WTC11 (cell line): Measurements from ENCODE around the gene GSN. TPM values are rescaled to one million over a fixed set of nuclear protein-coding genes. Genes with fewer than 3 reads are reported as not detected.
A peak's percentile ranks its signal among the peaks of the same experiment; 100 is the strongest.

Source experiments
- ATAC-seq: fragments of 200-7000 bp; cut with Tn5 transposase; 2 replicates; pipeline ENCODE4 v1.10.0; 2021; ENCODE audit warnings: mild to moderate bottlenecking, moderate library complexity
- CTCF ChIA-PET: fragments of 300-600 bp; sonication (Branson Sonifier 250); formaldehyde crosslinking; loops from one replicate; lab custom pipeline; 2021; ENCODE audit warnings: antibody characterized with exemption; lab: Charles Lee
- POLR2A ChIA-PET: fragments of 350-600 bp; sonication (Branson Sonifier 250); formaldehyde crosslinking; loops from one replicate; lab custom pipeline; 2021; ENCODE audit warnings: antibody characterized with exemption; lab: Charles Lee
- DNase-seq: peaks from one replicate; pipeline ENCODE4 v3.0.0; 2021; ENCODE audit warnings: low spot score
- H3K27ac Mint-ChIP-seq: 2 replicates; pipeline ENCODE4 v1.8.0; 2021; ENCODE audit warnings: mixed read lengths
- H3K27me3 Mint-ChIP-seq: 2 replicates; pipeline ENCODE4 v1.8.0; 2021; ENCODE audit warnings: low read depth, mild to moderate bottlenecking, moderate library complexity, mixed read lengths
- H3K36me3 Mint-ChIP-seq: 2 replicates; pipeline ENCODE4 v1.8.0; 2021; ENCODE audit warnings: mixed read lengths
- H3K4me1 Mint-ChIP-seq: 2 replicates; pipeline ENCODE4 v1.8.0; 2022; ENCODE audit warnings: mixed read lengths
- H3K4me3 Mint-ChIP-seq: 2 replicates; pipeline ENCODE4 v1.8.0; 2021; ENCODE audit warnings: mild to moderate bottlenecking, moderate library complexity, mixed read lengths
- H3K9me3 Mint-ChIP-seq: 2 replicates; pipeline ENCODE4 v1.8.0; 2021; ENCODE audit warnings: mixed read lengths
- AR ChIP-seq: fragments of 250-450 bp; sonication (Bioruptor Pico); IDR thresholded peaks from 2 replicates; pipeline ENCODE4 v1.9.0; 2021; ENCODE audit warnings: mild to moderate bottlenecking
- ARID4B ChIP-seq: sonication (generic); formaldehyde crosslinking; IDR thresholded peaks from 2 replicates; pipeline ENCODE4 v1.8.0; 2023; ENCODE audit warnings: missing genetic modification reagents, mild to moderate bottlenecking, borderline replicate concordance
- ATF2 ChIP-seq: sonication (generic); formaldehyde crosslinking; IDR thresholded peaks from 2 replicates; pipeline ENCODE4 v1.8.1; 2022; ENCODE audit warnings: low read depth, missing genetic modification reagents, borderline replicate concordance
- E2F4 ChIP-seq: sonication (generic); formaldehyde crosslinking; IDR thresholded peaks from 2 replicates; pipeline ENCODE4 v1.8.1; 2022; ENCODE audit warnings: low read depth, mild to moderate bottlenecking, moderate library complexity, missing genetic modification reagents, borderline replicate concordance
- ELF4 ChIP-seq: sonication (generic); formaldehyde crosslinking; IDR thresholded peaks from 2 replicates; pipeline ENCODE4 v1.8.1; 2022; ENCODE audit warnings: low read depth, mild to moderate bottlenecking, moderate library complexity, missing genetic modification reagents
- EMX1 ChIP-seq: fragments of 250-450 bp; sonication (Bioruptor Pico); IDR thresholded peaks from 2 replicates; pipeline ENCODE4 v1.8.0; 2021; ENCODE audit warnings: mild to moderate bottlenecking
- ETV6 ChIP-seq: sonication (generic); formaldehyde crosslinking; IDR thresholded peaks from 2 replicates; pipeline ENCODE4 v1.8.1; 2022; ENCODE audit warnings: mild to moderate bottlenecking, missing genetic modification reagents
- FOXP4 ChIP-seq: sonication (generic); formaldehyde crosslinking; IDR thresholded peaks from 2 replicates; pipeline ENCODE4 v1.8.0; 2022; ENCODE audit warnings: mild to moderate bottlenecking, missing genetic modification reagents
- JUN ChIP-seq: sonication (generic); formaldehyde crosslinking; IDR thresholded peaks from 2 replicates; pipeline ENCODE4 v1.8.0; 2023; ENCODE audit warnings: mild to moderate bottlenecking, missing genetic modification reagents
- NFYB ChIP-seq: sonication (generic); formaldehyde crosslinking; conservative IDR thresholded peaks from 2 replicates; pipeline ENCODE4 v1.8.0; 2022; ENCODE audit warnings: low read depth, missing genetic modification reagents
- PRRX2 ChIP-seq: fragments of 250-450 bp; sonication (Bioruptor Pico); IDR thresholded peaks from 2 replicates; pipeline ENCODE4 v1.8.0; 2021; ENCODE audit warnings: mild to moderate bottlenecking
- SMAD3 ChIP-seq: sonication (generic); formaldehyde crosslinking; IDR thresholded peaks from 2 replicates; pipeline ENCODE4 v1.8.0; 2022; ENCODE audit warnings: missing genetic modification reagents, mild to moderate bottlenecking, borderline replicate concordance
- SP1 ChIP-seq: sonication (generic); formaldehyde crosslinking; conservative IDR thresholded peaks from 2 replicates; pipeline ENCODE4 v1.8.1; 2022; ENCODE audit warnings: missing genetic modification reagents
- ZBTB21 ChIP-seq: sonication (generic); formaldehyde crosslinking; IDR thresholded peaks from 2 replicates; pipeline ENCODE4 v1.8.1; 2023; ENCODE audit warnings: mild to moderate bottlenecking, missing genetic modification reagents, borderline replicate concordance
- ZNF232 ChIP-seq: sonication (generic); formaldehyde crosslinking; IDR thresholded peaks from 2 replicates; pipeline ENCODE4 v1.8.0; 2022; ENCODE audit warnings: mild to moderate bottlenecking, missing genetic modification reagents
- ZNF416 ChIP-seq: fragments of 250-450 bp; sonication (Bioruptor Pico); IDR thresholded peaks from 2 replicates; pipeline ENCODE4 v1.9.0; 2021; ENCODE audit warnings: mild to moderate bottlenecking, inconsistent platforms
- total RNA-seq: library from RNA; stranded (reverse); gene quantifications from 3 replicates; pipeline ENCODE4 v1.2.3, GENCODE V29; 2021

Gene GSN
- total RNA-seq, 1 experiment from 2014 or later = 47.0 TPM

- TF ChIP-seq ARID4B (CRISPR knock-in tag) (no peak), NFYB (no peak), SMAD3 (CRISPR knock-in tag) (no peak)
Observed at GRCh38 chr9:121283856-121284732, 16.1 kb downstream of the GSN start (continued).

- H3K27me3 Mint-ChIP-seq = peaks cover 95% of the 10 kb centered on the region
- H3K4me1 Mint-ChIP-seq = peaks cover 51% of the 10 kb centered on the region
- H3K36me3 Mint-ChIP-seq = peaks cover 6% of the 10 kb centered on the region
- no peak overlapping the region for H3K4me3 Mint-ChIP-seq
- DNase-seq (no peak), ATAC-seq (no peak)
- POLR2A ChIA-PET = interaction anchor here (0.6 to 1.0 kb wide), 2 partner anchors 15 to 123 kb away, joined by 3 to 5 read pairs; no protein-coding TSS in a partner anchor
- H3K9me3 Mint-ChIP-seq = no peaks in the 10 kb centered on the region
- CTCF ChIA-PET = interaction anchor here (3.6 kb wide), 1 partner anchor 17 kb away, joined by 35 read pairs; the partner anchor contains the start of gene GSN
- H3K27ac Mint-ChIP-seq = no peak overlapping the region
- no peak for TF ChIP-seq ZNF416 (CRISPR knock-in tag)
Observed at GRCh38 chr9:121284733-121285451, 16.9 kb downstream of the GSN start.

GRCh38 chr9:121285835-121286687 is 18.1 kb downstream of the GSN start:
- H3K4me3 Mint-ChIP-seq = peak overlapping the region; percentile 49
- H3K9me3 Mint-ChIP-seq = no peaks in the 10 kb centered on the region
- ChIA-PET POLR2A (no interaction called here), CTCF (interaction anchor here (1.4 to 3.6 kb wide), 6 partner anchors 8 to 114 kb away, joined by 4 to 40 read pairs (median 15); partner anchors contain the start of gene GSN)
- peaks cover 6% of the 10 kb centered on the region for H3K36me3 Mint-ChIP-seq
- peaks cover 51% of the 10 kb centered on the region for H3K4me1 Mint-ChIP-seq
- H3K27ac Mint-ChIP-seq = peak overlapping the region; percentile 17; the same call in 1 of the 2 replicates
- H3K27me3 Mint-ChIP-seq = peaks cover 88% of the 10 kb centered on the region
- peak; percentile 3 for ATAC-seq
- peak; percentile 28 for DNase-seq
- TF ChIP-seq PRRX2 (CRISPR knock-in tag) (no peak), ZNF232 (CRISPR knock-in tag) (no peak), ZBTB21 (CRISPR knock-in tag) (no peak), EMX1 (no peak), ATF2 (CRISPR knock-in tag) (no peak), ETV6 (no peak), JUN (no peak), SP1 (CRISPR knock-in tag) (no peak), ELF4 (no peak), FOXP4 (0 out of 2 replicates have a peak, but pooled peaks have one; percentile 25), E2F4 (CRISPR knock-in tag) (no peak), AR (CRISPR knock-in tag) (no peak)
